HG02943 (cell line): ENCODE measurements around the gene JAG1.

Experiments
- ATAC-seq: cut with Tn5 transposase; IDR thresholded peaks from one replicate; pipeline ENCODE4 v1.9.1; 2021; ENCODE audit warnings: mild to moderate bottlenecking, low read depth, moderate library complexity; ENCODE audit not compliant: unreplicated experiment

Gene JAG1

GRCh38 chr20:10641467-10641866 lies 32.3 kb downstream of the JAG1 start:
- ATAC-seq = no peak

- ATAC-seq = no peak
These were observed 32.9 kb downstream of the JAG1 start for GRCh38 chr20:10640897-10641296.

- no peak for ATAC-seq
These were observed 33.9 kb downstream of the JAG1 start for GRCh38 chr20:10639737-10640556.

- ATAC-seq = no peak
These were observed 34.6 kb downstream of the JAG1 start for GRCh38 chr20:10639077-10639736.

- no peak for ATAC-seq
These were observed 36.2 kb downstream of the JAG1 start for GRCh38 chr20:10637563-10637962.

GRCh38 chr20:10637031-10637559 lies 36.7 kb downstream of the JAG1 start:
- no peak for ATAC-seq

- ATAC-seq = no peak
These were observed 37.4 kb downstream of the JAG1 start for GRCh38 chr20:10636326-10636818.

- no peak for ATAC-seq
These were observed 38.2 kb downstream of the JAG1 start for GRCh38 chr20:10635476-10636208.

GRCh38 chr20:10634683-10635411 lies 39.0 kb downstream of the JAG1 start:
- ATAC-seq = no peak

- ATAC-seq = no peak
These were observed 39.6 kb downstream of the JAG1 start for GRCh38 chr20:10634211-10634610.

GRCh38 chr20:10633718-10634117 lies 40.1 kb downstream of the JAG1 start:
- ATAC-seq = no peak

- ATAC-seq = no peak
These were observed 40.9 kb downstream of the JAG1 start for GRCh38 chr20:10632721-10633509.

- no peak for ATAC-seq
These were observed 42.7 kb downstream of the JAG1 start for GRCh38 chr20:10631126-10631525.

- ATAC-seq = no peak
These were observed 43.7 kb downstream of the JAG1 start for GRCh38 chr20:10629946-10630650.

GRCh38 chr20:10626896-10627295 lies 46.9 kb downstream of the JAG1 start:
- no peak for ATAC-seq

GRCh38 chr20:10625641-10626040 lies 48.2 kb downstream of the JAG1 start:
- ATAC-seq = no peak

GRCh38 chr20:10622657-10623418 lies 51.0 kb downstream of the JAG1 start:
- no peak for ATAC-seq

GRCh38 chr20:10621149-10621548 lies 52.6 kb downstream of the JAG1 start:
- no peak for ATAC-seq
